HG03565 (cell line): ENCODE measurements around the gene HPSE.
A peak's percentile ranks its signal among the peaks of the same experiment; 100 is the strongest.

Experiments used
- ATAC-seq: cut with Tn5 transposase; IDR thresholded peaks from one replicate; pipeline ENCODE4 v1.9.1; 2021; ENCODE audit warnings: mild to moderate bottlenecking, moderate library complexity; ENCODE audit not compliant: unreplicated experiment

HPSE gene

GRCh38 chr4:83334425-83335241, at the start of gene HPSE:
Gene HPSE (minus strand): TSS chr4:83334848. CDS start chr4:83334782, 66 bp downstream.
- peak; percentile 83 for ATAC-seq

DNA sequence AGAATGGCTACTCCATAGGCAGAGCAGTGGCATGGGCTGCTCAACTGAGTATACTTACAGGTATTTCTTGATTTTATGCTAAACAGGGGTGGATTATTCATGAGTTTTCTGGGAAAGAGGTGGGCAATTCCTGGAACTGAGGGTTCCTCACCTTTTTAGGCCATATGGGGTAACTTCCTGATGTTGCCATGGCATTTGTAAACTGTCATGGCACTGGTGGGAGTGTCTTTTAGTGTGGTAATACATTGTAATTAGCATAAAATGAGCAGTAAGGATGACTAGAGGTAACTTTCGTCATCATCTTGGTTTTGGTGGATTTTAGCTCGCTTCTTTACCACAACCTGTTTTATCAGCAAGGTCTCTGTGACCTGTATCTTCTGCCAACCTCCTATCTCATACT, 48.2 kb upstream of the HPSE start:
- no peak for ATAC-seq

DNA sequence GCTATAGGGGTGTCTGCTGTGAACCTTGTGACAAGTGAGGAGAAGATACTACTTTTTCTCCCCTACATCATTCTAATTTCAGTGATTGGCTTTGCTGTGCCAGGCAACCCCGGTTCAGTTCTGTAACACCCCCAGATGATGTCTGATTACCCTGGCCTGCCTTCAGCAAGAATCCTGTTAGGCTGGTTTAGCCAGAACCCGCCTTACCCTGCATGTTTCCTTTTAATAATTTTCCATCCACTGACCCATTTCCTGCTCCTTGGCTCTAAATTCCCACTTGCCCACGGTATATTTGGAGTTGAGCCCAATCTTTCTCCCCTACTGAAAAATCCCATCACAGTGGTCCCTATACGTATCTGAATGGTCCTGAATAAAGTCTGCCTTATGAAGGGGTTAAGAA, 46.5 kb upstream of the HPSE start:
- no peak for ATAC-seq

DNA sequence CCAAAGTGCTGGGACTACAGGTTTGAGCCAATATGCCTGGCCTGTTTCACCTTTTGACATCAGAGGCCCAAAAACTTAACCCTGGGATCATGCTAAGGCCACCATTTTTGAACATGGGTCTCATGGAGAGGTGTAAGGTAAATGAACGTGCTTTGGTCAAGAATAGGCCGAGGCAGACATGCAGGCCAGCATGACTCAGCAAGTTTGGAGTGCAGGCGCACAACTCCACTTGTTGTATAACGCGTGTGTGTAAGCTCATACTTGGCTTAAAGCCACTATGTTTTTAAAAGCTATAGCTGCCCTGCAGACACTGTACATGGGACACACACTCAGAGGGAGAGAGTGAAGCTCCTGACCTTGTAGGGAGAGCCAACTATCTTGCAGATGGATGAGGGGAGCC, 43.8 kb upstream of the HPSE start:
- ATAC-seq: no peak

GRCh38 chr4:83372931-83373330, 38.3 kb upstream of the HPSE start:
- no peak for ATAC-seq

GRCh38 chr4:83371936-83372335, 37.3 kb upstream of the HPSE start:
- ATAC-seq: no peak

GRCh38 chr4:83371235-83371634, 36.6 kb upstream of the HPSE start:
- no peak for ATAC-seq

DNA sequence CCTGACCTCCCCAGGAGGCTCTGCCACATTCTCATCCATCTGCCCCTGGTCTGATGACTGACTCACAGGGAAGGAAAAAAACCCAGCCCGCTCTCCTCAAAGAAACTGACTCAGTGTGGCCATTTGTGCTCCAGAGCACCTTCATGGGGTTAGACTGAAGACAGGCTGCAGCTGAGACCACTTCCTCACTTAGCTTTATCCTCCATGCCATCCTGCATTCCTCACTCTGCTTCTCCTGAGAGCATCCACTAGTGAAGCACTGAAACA, 35.9 kb upstream of the HPSE start:
- ATAC-seq: no peak

GRCh38 chr4:83369831-83370639, 35.4 kb upstream of the HPSE start:
- ATAC-seq: no peak

DNA sequence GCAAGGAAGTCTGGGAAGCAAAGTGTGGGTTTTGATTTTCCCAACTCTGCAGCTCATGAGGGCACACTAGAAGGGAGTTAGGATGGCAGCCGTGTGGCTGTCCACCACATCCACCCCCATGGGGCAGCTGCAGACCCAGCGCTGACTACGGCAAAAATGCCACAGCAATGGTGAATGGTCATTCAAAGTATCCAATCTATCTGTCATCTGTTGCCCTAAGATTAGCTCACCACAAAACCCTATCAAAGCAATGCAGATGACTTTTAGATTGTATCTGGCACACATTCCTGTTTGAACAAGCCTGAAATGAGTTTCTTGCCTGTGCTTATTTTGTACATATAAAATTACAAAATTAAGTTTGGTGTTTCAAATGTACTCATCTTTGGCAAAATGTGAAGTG, 29.7 kb upstream of the HPSE start:
- ATAC-seq: no peak

- peak; percentile 59 for ATAC-seq
Observed at GRCh38 chr4:83362492-83363329, 28.1 kb upstream of the HPSE start.

DNA sequence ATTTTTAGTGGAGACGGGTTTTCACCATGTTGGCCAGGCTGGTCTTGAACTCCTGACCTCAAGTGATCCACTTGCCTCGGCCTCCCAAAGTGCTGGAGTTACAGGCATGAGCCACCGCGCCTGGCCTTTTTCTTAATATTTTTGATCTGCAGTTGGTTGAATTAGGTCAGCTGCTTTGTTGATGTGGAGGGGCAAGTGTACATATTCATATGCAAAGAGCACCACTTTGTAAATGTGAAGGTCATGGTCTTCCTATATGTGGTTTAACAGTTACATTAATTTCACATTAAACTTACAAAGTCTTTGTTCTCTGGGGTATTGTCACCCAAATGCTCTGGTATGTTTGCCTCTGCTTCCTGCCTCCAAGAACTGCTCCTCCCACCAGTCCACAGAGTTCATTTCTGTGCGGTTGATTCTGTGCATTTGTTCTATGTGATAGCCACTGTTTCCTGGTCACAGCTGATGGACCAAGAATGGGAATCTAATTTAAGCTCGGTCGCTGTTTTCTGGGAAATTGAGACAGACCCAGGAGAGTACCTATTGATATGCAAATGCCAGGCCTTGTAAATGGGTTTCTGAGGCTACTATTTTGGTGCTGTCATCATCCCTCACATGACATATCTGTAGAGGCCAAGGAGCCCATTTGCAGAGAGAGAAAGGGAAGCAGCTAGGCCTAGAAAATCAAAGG, 26.9 kb upstream of the HPSE start:
- ATAC-seq: no peak

DNA sequence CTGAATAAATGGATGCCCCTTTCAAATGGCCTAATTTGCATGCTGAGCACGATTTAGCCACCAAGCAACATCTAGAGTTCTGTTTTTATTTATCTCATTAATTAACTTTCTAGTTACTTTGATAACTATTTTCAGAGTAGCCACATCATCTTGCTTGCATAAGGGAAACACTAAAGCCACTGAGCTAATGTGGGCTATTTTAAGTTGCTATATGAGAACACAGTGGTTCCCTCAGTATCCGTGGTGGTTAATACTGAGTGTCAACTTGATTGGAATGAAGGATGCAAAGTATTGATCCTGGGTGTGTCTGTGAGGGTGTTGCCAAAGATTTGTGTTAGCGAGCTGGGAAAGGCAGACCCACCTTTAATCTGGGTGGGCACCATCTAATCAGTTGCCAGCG, 25.4 kb upstream of the HPSE start:
- ATAC-seq: no peak

- no peak for ATAC-seq
Observed at GRCh38 chr4:83358410-83358809, 23.8 kb upstream of the HPSE start.

- peak; percentile 80 for ATAC-seq
Observed at GRCh38 chr4:83356899-83357661, 22.4 kb upstream of the HPSE start.

DNA sequence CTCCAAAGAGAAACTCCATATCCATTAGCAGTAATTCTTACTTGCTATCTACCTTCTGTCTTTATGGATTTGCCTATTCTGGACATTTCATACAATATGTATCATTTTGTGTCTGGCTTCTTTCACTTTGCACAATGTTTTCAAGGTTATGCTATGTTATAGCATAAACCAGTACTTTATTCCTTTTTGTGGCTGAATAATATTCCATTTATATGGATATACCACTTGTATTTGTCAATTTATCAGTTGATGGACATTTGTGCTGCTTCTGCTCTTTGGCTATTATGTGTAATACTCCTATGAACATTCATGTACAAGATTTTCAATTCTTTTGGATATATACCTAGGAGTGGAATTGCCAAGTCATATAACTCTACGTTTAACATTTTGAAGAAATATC, 18.9 kb upstream of the HPSE start:
- no peak for ATAC-seq

DNA sequence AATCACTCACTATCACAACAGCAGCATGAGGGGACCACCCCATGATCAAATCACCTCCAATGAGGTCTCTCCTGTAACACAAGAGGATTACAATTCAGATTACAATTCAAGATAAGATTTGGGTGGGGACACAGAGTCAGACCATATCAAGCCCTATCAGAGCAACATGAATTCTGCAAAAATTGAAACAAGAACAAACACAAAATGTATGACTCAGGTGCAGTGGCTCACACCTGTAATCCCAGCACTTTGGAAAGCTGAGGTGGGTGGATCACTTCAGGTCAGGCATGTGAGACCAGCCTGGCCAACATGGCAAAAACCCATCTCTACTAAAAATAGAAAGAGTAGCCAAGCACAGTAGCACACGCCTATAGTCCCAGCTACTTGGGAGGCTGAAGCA, 13.4 kb upstream of the HPSE start:
- no peak for ATAC-seq

GRCh38 chr4:83342476-83342875, 7.8 kb upstream of the HPSE start:
- ATAC-seq: no peak

DNA sequence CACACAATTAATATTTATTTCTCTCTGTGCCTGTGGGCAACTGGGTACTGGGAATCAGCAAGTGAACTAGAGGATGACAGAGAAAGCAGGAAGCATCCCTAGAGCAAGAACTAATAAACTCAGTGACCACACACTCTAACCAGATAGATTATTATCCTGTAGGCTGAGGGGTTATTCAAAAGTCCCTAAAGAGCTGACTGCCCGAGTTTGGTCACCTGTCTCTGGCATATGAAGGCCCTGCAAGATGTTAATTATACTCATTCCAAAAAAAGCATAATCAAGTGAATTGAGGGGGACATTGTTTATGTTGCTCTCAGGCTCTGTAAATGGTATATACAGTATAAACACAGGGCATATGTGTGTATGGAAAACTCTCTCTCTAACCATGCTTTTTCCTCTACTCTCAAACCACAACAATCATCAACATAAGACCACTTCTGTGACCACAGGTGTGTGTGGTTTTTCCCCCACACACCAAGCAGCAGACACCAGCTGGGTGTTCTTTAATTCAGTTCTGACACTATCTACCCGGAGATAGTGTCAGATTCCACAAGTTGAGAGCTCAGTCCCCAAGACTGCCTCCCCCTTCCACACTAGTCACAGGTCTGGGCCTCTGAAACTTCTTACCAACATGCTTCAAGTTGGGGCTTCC, 6.2 kb upstream of the HPSE start:
- peak; percentile 75 for ATAC-seq

DNA sequence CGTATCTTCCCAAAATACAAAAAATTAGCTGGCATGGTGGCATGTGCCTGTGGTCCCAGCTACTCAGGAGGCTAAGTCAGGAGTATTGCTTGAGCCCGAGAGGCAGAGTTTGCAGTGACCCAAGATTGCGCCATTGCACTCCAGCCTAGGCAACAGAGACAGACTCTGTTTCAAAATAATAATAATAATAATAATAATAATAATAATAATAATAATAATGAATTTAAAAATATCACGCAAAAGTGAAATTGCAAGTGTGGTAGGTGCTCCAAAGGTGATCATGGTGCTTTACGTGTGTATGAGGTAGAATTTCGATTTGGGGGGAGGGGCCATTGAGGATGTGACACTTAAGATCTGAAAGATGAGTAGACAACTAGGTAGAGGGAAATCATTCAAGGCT, 4.9 kb upstream of the HPSE start:
- no peak for ATAC-seq
